Right atrium auricular region (tissue), 2 donors: ENCODE results near the gene FGD6. TPM values are rescaled to one million over a fixed set of nuclear protein-coding genes. Genes with fewer than 3 reads are reported as not detected.
"Not testable (repeated sequence)": the region's sequence is repeated elsewhere in the genome, so short reads cannot be mapped to it uniquely, and the experiment has no call there.

Source experiments
- DNase-seq: peaks from one replicate; pipeline ENCODE4 v3.0.0-alpha.2; 2019; ENCODE audit warnings: low spot score
- H3K27ac ChIP-seq, 2 donors: fragments of 200-600 bp; sonication (generic); 1 replicate in 1 of 2; 2 replicates in 1 of 2; pipeline ENCODE4 v1.5.1; 2016 to 2019
- H3K27me3 ChIP-seq, 2 donors: fragments of 200-600 bp; sonication (generic); one replicate each; pipeline versions ENCODE4 v1.5.1 to v1.6.0; 2017 to 2019
- H3K36me3 ChIP-seq: fragments of 200-600 bp; sonication (generic); one replicate; pipeline ENCODE4 v1.5.1; 2016
- H3K4me1 ChIP-seq, 2 donors: fragments of 200-600 bp; sonication (generic); one replicate each; pipeline versions ENCODE4 v1.5.1 to v1.6.0; 2017 to 2019
- H3K4me3 ChIP-seq, 2 donors: fragments of 200-600 bp; sonication (generic); 1 replicate in 1 of 2; 2 replicates in 1 of 2; pipeline ENCODE4 v1.5.1; 2017 to 2019; ENCODE audit warnings: mild to moderate bottlenecking in 1 of 2, moderate library complexity in 1 of 2
- H3K9me3 ChIP-seq, 2 donors: fragments of 200-600 bp; sonication (generic); one replicate each; pipeline ENCODE4 v1.5.1; 2019
- total RNA-seq, 2 donors: library from RNA; depleted of rRNA; stranded (reverse); fragments of >200 nt; gene quantifications; one replicate each; pipeline ENCODE4 v1.1.0, GENCODE V29; 2016
- TF ChIP-seq, protein P1 (sequence below), 2 donors: fragments of 200-600 bp; sonication (generic); IDR thresholded peaks; one replicate each; pipeline ENCODE4 v1.5.1; 2019; ENCODE audit warnings: antibody characterized with exemption in 2 of 2

FGD6 gene
- total RNA-seq, 2 donors from 2014 or later, result 15.8 to 16.9 TPM

DNA sequence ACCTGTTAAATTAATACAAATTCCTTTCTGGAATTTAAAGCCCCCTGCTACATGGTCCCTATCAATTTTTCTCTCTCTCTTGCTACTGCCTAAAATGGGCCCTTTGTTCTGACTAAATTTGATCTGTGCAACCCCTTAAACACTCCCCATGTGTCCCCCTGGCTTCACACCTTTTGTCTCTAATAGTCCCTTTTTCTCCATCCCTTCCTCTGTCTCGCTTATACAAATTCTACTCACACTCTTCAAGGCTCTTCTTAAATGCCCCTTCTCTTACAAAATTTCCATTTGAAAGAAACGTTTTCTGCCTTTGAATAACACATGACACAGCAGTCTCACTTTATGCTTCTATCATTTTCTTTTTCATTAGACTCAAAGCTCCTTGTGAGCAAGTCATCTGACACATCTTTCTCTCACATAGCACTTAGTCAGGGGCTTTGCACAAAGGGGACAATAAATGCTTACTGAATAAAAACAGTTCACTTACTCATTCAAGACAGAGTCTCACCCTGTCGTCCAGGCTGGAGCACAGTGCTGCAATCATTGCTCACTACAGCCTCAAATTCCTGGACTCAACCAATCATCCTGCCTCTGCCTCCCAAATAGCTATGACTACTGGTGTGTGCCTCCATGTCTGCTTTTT lies 102.4 kb downstream of the FGD6 start:
- Histone ChIP-seq H3K9me3 (no peaks in the 10 kb centered on the region), H3K4me3 (no peak overlapping the region), H3K27ac (no peak overlapping the region), H3K36me3 (peaks cover 4% of the 10 kb centered on the region), H3K4me1 (peaks cover 0 to 25% of the 10 kb centered on the region in 2 donors), H3K27me3 (no peaks in the 10 kb centered on the region)
- DNase-seq, result no peak
- TF ChIP-seq, protein P1, sequence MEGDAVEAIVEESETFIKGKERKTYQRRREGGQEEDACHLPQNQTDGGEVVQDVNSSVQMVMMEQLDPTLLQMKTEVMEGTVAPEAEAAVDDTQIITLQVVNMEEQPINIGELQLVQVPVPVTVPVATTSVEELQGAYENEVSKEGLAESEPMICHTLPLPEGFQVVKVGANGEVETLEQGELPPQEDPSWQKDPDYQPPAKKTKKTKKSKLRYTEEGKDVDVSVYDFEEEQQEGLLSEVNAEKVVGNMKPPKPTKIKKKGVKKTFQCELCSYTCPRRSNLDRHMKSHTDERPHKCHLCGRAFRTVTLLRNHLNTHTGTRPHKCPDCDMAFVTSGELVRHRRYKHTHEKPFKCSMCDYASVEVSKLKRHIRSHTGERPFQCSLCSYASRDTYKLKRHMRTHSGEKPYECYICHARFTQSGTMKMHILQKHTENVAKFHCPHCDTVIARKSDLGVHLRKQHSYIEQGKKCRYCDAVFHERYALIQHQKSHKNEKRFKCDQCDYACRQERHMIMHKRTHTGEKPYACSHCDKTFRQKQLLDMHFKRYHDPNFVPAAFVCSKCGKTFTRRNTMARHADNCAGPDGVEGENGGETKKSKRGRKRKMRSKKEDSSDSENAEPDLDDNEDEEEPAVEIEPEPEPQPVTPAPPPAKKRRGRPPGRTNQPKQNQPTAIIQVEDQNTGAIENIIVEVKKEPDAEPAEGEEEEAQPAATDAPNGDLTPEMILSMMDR (IDR thresholded peaks at IDR 0.05), result no peak

DNA sequence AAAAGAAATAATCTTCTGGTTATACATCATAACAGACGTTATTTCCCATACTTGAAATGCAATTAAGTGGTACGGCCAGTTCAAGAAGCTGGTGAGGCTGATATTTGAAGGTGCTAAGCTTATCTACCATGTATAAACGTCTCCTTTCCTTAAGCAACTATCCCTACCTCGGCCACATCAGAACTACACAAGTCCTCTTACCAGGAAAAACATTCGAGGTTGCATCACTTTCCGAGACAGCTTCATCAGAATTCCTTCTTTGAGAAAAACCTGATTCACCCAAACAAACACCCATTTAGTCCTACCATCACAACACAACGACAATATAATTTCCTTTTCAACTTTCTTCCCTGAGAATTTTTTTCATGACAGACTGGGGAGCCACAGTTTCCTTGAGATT lies 109.9 kb downstream of the FGD6 start:
- H3K27ac ChIP-seq, result no peak overlapping the region
- no peak overlapping the region for H3K4me3 ChIP-seq
- H3K4me1 ChIP-seq, result no peaks in the 10 kb centered on the region
- TF ChIP-seq, protein P1 (IDR thresholded peaks at IDR 0.05), result no peak
- H3K36me3 ChIP-seq, result peaks cover 18% of the 10 kb centered on the region
- H3K27me3 ChIP-seq, result no peaks in the 10 kb centered on the region
- H3K9me3 ChIP-seq, result no peaks in the 10 kb centered on the region
- DNase-seq, result no peak

DNA sequence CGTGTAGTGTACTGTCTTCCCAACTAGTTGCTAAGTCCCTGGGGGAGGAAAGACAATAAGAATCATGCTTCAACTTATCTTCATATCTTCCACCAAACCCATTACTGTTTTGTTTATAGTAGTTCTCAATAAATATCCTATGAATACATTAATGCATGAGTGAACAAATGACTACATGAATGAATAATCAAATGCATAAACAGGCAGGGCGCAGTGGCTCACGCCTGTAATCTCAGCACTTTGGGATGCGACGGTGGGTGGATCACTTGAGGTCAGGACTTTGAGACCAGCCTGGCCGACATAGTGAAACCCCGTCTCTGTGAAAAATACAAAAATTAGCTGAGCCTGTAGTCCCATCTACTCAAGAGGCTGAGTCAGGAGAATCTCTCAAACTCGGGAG lies 111.7 kb downstream of the FGD6 start:
- no peaks in the 10 kb centered on the region for H3K27me3 ChIP-seq
- TF ChIP-seq, protein P1 (IDR thresholded peaks at IDR 0.05), result no peak
- H3K27ac ChIP-seq, result no peak overlapping the region
- H3K4me3 ChIP-seq, result no peak overlapping the region
- H3K36me3 ChIP-seq, result peaks cover 14% of the 10 kb centered on the region
- DNase-seq, result no peak
- peaks cover 0 to 2% of the 10 kb centered on the region in 2 donors for H3K4me1 ChIP-seq
- H3K9me3 ChIP-seq, result no peaks in the 10 kb centered on the region

DNA sequence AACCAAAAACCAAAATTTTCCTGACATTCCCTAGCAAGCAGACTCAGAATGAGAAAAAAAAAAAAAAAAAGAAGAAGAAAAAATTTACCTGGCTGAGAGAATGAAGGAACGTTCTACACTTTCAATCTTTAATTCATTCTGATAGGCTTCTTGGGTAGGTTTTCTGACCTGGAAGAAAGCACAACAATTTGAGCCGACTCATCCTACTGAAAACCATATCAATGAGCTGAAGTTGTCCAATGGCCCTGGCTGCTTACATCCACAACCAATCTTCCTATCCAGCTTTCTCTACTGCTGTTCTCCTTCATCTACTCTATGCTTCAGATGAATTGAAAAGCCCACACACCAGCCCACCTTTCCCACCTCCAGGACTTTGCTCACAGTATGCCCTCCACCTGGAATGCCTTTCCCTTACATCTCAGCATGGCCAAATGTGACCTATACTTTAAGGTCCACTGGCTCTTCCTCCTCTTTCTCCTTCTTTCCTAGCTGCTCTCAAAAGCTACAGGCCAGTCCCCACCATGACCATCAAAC lies 112.3 kb downstream of the FGD6 start:
- Histone ChIP-seq H3K27ac (no peak overlapping the region), H3K9me3 (no peaks in the 10 kb centered on the region), H3K4me3 (no peak overlapping the region), H3K36me3 (peaks cover 14% of the 10 kb centered on the region), H3K27me3 (no peaks in the 10 kb centered on the region), H3K4me1 (peaks cover 0 to 7% of the 10 kb centered on the region in 2 donors)
- TF ChIP-seq, protein P1 (IDR thresholded peaks at IDR 0.05), result no peak
- DNase-seq, result no peak

DNA sequence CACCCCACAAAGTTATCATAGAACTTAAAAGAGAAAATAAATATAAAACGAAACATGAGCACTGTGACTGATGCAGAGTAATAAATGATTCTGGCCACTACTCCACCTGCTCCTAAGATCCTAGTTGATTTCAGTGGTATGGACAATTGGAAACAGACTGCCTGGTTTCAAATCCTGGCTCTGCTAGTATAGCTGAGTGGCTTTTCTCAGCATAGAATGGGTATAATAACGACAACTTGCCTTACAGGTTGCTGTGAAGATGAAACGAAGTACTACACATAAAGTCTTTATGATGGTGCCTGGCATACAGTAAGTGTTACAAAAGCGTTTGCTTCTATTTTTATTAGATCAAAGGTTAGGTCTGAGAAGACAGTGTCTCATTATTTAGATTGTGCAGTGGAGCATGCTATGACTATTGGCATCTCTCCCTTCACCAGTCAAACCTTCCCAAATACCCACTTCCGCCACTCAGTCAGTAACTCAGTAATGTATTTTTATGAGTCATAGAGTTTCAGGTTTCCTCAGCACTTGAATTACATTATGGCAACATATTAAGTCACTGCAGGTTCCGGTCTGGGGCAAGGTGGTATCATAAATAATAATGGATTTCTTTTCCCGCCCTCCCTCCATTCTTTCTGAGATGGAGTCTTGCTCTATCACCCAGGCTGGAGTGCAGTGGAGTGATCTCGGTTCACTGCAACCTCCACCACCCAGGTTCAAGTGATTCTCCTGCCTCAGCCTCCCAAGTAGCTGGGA lies 114.2 kb downstream of the FGD6 start:
- Histone ChIP-seq H3K9me3 (no peaks in the 10 kb centered on the region), H3K27ac (peak overlapping the region in 1 of 2 donors; percentile 32), H3K4me1 (peaks cover 0 to 8% of the 10 kb centered on the region in 2 donors), H3K27me3 (no peaks in the 10 kb centered on the region), H3K4me3 (no peak overlapping the region), H3K36me3 (peaks cover 14% of the 10 kb centered on the region)
- no peak for DNase-seq
- TF ChIP-seq, protein P1 (IDR thresholded peaks at IDR 0.05), result no peak

DNA sequence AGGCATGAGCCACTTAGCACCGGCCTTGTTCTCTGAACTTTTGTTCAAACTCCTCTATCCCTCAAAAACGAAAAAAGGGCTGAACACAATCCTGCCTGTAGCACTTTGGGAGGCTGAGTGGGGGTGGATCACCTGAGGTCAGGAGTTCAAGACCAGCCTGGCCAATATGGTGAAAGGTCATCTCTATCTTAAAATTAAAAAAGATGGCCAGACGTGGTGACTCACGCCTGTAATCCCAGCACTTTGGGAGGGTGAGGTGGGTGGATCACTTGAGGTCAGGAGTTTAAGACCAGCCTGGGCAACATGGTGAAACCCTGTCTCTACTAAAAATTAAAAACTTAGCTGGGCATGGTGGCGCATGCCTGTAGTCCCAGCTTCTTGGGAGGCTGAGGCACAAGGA lies 115.3 kb downstream of the FGD6 start:
- not testable (repeated sequence) for DNase-seq, H3K9me3 ChIP-seq, H3K4me3 ChIP-seq, H3K27me3 ChIP-seq, H3K27ac ChIP-seq
- peaks cover 14% of the 10 kb centered on the region for H3K36me3 ChIP-seq
- peaks cover 0 to 11% of the 10 kb centered on the region in 2 donors for H3K4me1 ChIP-seq
